Stimulated activated CD8-positive, alpha-beta memory T cell treated with anti-CD3 and anti-CD28 coated beads, Interleukin-7, amount 100 ng/mL, for 24 hours (primary cell): Measurements from ENCODE around the gene PLXNB2.

Experiments used
- DNase-seq: peaks from one replicate; pipeline ENCODE4 v3.0.0-alpha.2; 2020; ENCODE audit warnings: low read depth

Gene PLXNB2

GRCh38 chr22:50225200-50225969, 82.1 kb downstream of the PLXNB2 start:
- DNase-seq = no peak
